Kidney (tissue), 14 donors: ENCODE measurements around the gene CSTPP1. TPM values are rescaled to one million over a fixed set of nuclear protein-coding genes. Genes with fewer than 3 reads are reported as not detected.

ENCODE experiments used
- DNase-seq, 5 donors: peaks; one replicate each; pipeline ENCODE4 v3.0.0-alpha.2; 2013 to 2020
- FAIRE-seq: peaks from 2 replicates; lab custom pipeline; 2012; peaks lifted over from hg19 to GRCh38; lab: Jason Lieb, UNC
- H3K27ac ChIP-seq, 2 donors: one replicate each; pipeline ENCODE4 v1.7.0; 2013; ENCODE audit warnings: low read depth in 2 of 2, low read length in 2 of 2, inconsistent platforms in 1 of 2
- H3K27me3 ChIP-seq: one replicate; pipeline ENCODE4 v1.7.1; 2013; ENCODE audit warnings: low read length, inconsistent platforms; ENCODE audit not compliant: control insufficient read depth, insufficient read depth
- H3K36me3 ChIP-seq, 3 donors: one replicate each; pipeline versions ENCODE4 v1.7.0 to v1.7.1; 2013; ENCODE audit warnings: low read length in 3 of 3, control low read depth in 1 of 3, inconsistent platforms in 1 of 3; ENCODE audit not compliant: insufficient read depth in 3 of 3, control insufficient read depth in 2 of 3
- H3K4me1 ChIP-seq, 3 donors: one replicate each; pipeline versions ENCODE4 v1.7.0 to v1.7.1; 2013; ENCODE audit warnings: low read length in 3 of 3, inconsistent platforms in 1 of 3, low read depth in 1 of 3; ENCODE audit not compliant: control insufficient read depth in 2 of 3, insufficient read depth in 2 of 3
- H3K4me3 ChIP-seq, 3 donors: one replicate each; pipeline versions ENCODE4 v1.7.0 to v1.8.1; 2013; ENCODE audit warnings: low read length in 3 of 3, control low read depth in 1 of 3, inconsistent platforms in 1 of 3
- H3K9ac ChIP-seq, 3 donors: one replicate each; pipeline versions ENCODE4 v1.7.0 to v1.7.1; 2013; ENCODE audit warnings: low read length in 3 of 3, control low read depth in 1 of 3, inconsistent platforms in 1 of 3
- H3K9me3 ChIP-seq, 3 donors: one replicate each; pipeline versions ENCODE4 v1.7.0 to v1.7.1; 2013; ENCODE audit warnings: low read length in 3 of 3, control low read depth in 1 of 3, inconsistent platforms in 1 of 3; ENCODE audit not compliant: control insufficient read depth in 2 of 3, insufficient read depth in 1 of 3
- intact Hi-C: fragments of 100-400 bp; cut with DNase I; formaldehyde crosslinking; loops from one replicate; pipeline ENCODE4 v1.11.1; 2022
- polyA plus RNA-seq: library from polyadenylated mRNA; stranded (reverse); fragments of 350-450 nt; fragmentation: Illumina TruSeq; extraction: RNeasy Lipid Tissue Mini Kit (QIAGEN cat#74804); gene quantifications from one replicate; pipeline ENCODE4 v1.2.3, GENCODE V29; 2014; ENCODE audit warnings: low read depth, low replicate concordance; ENCODE audit not compliant: insufficient read depth
- total RNA-seq: library from RNA; stranded (reverse); fragmentation: NEBNext Ultra II Directional; extraction: Animal tissue kit (Norgen Biotek cat#: 25700); gene quantifications from one replicate; pipeline ENCODE4 v1.2.1, GENCODE V29; 2021
- TF ChIP-seq, protein P1 (sequence below): IDR thresholded peaks from 3 replicates; pipeline ENCODE4 v1.5.1; 2012; ENCODE audit warnings: mild to moderate bottlenecking, moderate library complexity, borderline replicate concordance; ENCODE audit not compliant: insufficient read depth; ENCODE audit errors: extremely low read depth
- donor health status: control.
- donor health status: control.
- donor health status: control.
- donor health status: control.
- donor health status: control.
- donor health status: DM: yes; HTN: yes; CAD: no.
- donor health status: Normal renal cell carcinoma (clear cell type).

Gene CSTPP1
- total and polyA plus RNA-seq, 2 donors from 2014 or later: 37.4 to 50.3 TPM

DNA sequence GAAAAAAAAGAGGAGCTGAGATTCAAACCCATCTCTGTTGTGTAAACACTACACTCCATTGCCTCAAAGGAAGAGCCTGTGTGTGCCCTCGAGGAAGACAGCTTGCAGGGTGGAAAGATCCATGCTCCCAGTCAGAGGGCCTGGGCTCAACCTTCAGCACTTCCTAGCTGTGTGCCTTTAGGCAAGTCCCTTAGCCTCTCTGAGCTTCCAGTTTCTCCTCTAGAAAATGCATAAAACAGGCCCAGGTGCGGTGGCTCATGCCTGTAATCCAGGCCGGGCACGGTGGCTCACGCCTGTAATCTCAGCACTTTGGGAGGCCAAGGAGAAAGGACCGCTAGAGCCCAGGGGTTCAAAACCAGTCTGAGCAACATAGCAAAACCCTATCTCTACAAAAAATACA lies 244.7 kb downstream of the CSTPP1 start:
- Histone ChIP-seq H3K9me3 (no peaks in the 10 kb centered on the region), H3K4me3 (no peak overlapping the region), H3K27me3 (no peaks in the 10 kb centered on the region), H3K4me1 (peaks cover 0 to 11% (median 9%) of the 10 kb centered on the region in 3 donors), H3K27ac (no peak overlapping the region), H3K9ac (no peak overlapping the region), H3K36me3 (peaks cover 0 to 2% (median 0%) of the 10 kb centered on the region in 3 donors)
- DNase-seq (no peak), FAIRE-seq (no peak)
- TF ChIP-seq, protein P1, sequence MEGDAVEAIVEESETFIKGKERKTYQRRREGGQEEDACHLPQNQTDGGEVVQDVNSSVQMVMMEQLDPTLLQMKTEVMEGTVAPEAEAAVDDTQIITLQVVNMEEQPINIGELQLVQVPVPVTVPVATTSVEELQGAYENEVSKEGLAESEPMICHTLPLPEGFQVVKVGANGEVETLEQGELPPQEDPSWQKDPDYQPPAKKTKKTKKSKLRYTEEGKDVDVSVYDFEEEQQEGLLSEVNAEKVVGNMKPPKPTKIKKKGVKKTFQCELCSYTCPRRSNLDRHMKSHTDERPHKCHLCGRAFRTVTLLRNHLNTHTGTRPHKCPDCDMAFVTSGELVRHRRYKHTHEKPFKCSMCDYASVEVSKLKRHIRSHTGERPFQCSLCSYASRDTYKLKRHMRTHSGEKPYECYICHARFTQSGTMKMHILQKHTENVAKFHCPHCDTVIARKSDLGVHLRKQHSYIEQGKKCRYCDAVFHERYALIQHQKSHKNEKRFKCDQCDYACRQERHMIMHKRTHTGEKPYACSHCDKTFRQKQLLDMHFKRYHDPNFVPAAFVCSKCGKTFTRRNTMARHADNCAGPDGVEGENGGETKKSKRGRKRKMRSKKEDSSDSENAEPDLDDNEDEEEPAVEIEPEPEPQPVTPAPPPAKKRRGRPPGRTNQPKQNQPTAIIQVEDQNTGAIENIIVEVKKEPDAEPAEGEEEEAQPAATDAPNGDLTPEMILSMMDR: no peak
- intact Hi-C loops: no loop called here

DNA sequence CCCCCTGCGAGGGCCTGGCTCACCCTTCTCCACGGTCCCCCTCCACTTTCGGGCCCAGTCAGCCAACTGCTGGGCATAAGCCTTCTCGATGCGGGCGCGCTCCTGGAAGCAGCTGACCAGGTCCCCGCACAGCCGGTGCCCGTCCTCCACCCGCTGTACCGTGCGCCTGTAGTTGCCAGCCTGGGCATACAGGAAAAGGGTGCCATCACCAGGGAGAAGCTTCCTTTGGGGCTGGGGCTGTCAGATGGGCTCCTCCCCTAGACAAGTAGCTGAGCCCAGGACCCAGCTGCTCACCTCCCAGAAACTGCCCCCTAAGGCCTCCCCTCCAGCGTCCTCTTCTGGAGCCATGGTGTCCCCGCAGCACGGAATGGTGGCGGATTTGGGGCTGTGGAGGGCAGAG lies 245.8 kb downstream of the CSTPP1 start:
- Histone ChIP-seq H3K27me3 (no peaks in the 10 kb centered on the region), H3K36me3 (peaks cover 0 to 2% (median 0%) of the 10 kb centered on the region in 3 donors), H3K27ac (no peak overlapping the region), H3K9ac (no peak overlapping the region), H3K9me3 (no peaks in the 10 kb centered on the region), H3K4me3 (no peak overlapping the region), H3K4me1 (peaks cover 0 to 15% (median 14%) of the 10 kb centered on the region in 3 donors)
- FAIRE-seq: no peak
- intact Hi-C loops: no loop called here
- TF ChIP-seq, protein P1: no peak
- DNase-seq: no peak

DNA sequence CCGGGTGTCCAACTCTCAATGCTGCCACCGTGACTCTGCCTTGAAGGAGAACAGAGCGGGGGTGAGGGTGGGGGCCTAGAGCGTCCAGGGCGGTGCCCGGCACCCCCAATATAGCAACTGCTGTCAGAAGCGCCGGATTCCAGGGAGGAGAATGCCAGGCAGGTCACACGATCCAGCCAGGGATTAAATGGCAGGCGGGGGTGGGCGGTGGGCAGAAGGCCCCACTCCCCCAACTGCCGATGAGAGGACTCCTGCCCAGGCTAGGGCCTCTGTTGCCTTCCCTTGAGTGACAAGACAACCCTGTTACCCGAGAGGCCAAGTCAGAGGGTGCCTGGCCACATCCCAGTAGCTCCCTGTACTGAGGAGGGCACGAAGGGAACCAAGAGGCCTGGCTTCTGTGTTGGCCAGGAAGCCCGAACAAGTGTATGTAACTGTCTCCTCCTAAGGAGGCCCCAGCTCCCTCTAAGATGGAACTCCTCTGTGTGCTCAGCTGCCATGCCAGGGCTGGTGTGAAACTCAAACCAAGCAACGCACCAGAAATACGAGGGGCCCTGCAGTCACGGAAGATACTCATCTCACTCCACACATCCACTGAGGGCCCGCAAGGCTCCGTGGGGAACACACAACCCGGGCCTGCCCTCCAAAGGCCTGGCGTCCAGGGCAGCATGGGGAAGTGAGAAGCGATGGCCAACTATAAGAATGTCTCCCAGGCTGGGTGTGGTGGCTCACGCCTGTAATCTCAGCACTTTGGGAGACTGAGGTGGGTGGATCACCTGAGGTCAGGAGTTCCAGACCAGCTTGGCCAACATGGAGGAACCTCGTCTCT lies 246.7 kb downstream of the CSTPP1 start:
- FAIRE-seq: no peak
- peaks cover 0 to 12% (median 6%) of the 10 kb centered on the region in 3 donors for H3K4me1 ChIP-seq
- H3K9me3 ChIP-seq: no peaks in the 10 kb centered on the region
- no peak overlapping the region for H3K4me3 ChIP-seq
- TF ChIP-seq, protein P1: no peak
- DNase-seq: no peak
- no peak overlapping the region for H3K27ac ChIP-seq
- peaks cover 0 to 2% (median 0%) of the 10 kb centered on the region in 3 donors for H3K36me3 ChIP-seq
- intact Hi-C loops: no loop called here
- no peak overlapping the region for H3K9ac ChIP-seq
- no peaks in the 10 kb centered on the region for H3K27me3 ChIP-seq
